Measurements from ENCODE around the gene DOK1. TPM values are rescaled to one million over a fixed set of nuclear protein-coding genes. Genes with fewer than 3 reads are reported as not detected.
A peak's percentile ranks its signal among the peaks of the same experiment; 100 is the strongest.

The DOK1 gene
- total RNA-seq, 6 experiments from 2014 or later: 17.3 to 38.4 (median 31.5) TPM

GRCh38 chr2:74514368-74515270, 39.9 kb upstream of the DOK1 start, which contains the start of gene TLX2:
TLX2 (plus strand) TSS chr2:74514450; CDS start chr2:74514807, 357 bp downstream.
- H3K36me3 Mint-ChIP-seq (ENCODE audit: low read depth): peaks cover 5% of the 10 kb centered on the region; the same call in 1 of the 2 replicates
- peak within 1 kb of the TSS; percentile 38; the same call in 1 of the 2 replicates for H3K4me3 Mint-ChIP-seq
- peaks cover 15% of the 10 kb centered on the region for H3K4me1 Mint-ChIP-seq (ENCODE audit: low read depth)
- H3K9me3 Mint-ChIP-seq: no peaks in the 10 kb centered on the region
- no peak for DNase-seq
- H3K27me3 Mint-ChIP-seq (ENCODE audit: insufficient read depth): peaks cover 46% of the 10 kb centered on the region
- no peak for TF ChIP-seq CTCF (IDR thresholded peaks at IDR 0.05)
- H3K27ac Mint-ChIP-seq: no peak within 1 kb of the TSS

- H3K9me3 Mint-ChIP-seq: no peaks in the 10 kb centered on the region
- H3K27me3 Mint-ChIP-seq (ENCODE audit: insufficient read depth): peaks cover 52% of the 10 kb centered on the region
- peaks cover 5% of the 10 kb centered on the region; the same call in 1 of the 2 replicates for H3K36me3 Mint-ChIP-seq (ENCODE audit: low read depth)
- no peak overlapping the region for H3K4me3 Mint-ChIP-seq
- no peak for DNase-seq
- H3K4me1 Mint-ChIP-seq (ENCODE audit: low read depth): peaks cover 12% of the 10 kb centered on the region
- TF ChIP-seq CTCF (IDR thresholded peaks at IDR 0.05): no peak
- H3K27ac Mint-ChIP-seq: no peak overlapping the region
Observed at GRCh38 chr2:74515271-74515980, 39.1 kb upstream of the DOK1 start.

GRCh38 chr2:74515981-74516633, 38.4 kb upstream of the DOK1 start:
- Mint-ChIP-seq H3K4me3 (no peak overlapping the region), H3K9me3 (no peaks in the 10 kb centered on the region), H3K27me3 (ENCODE audit: insufficient read depth) (peaks cover 55% of the 10 kb centered on the region), H3K27ac (no peak overlapping the region), H3K36me3 (ENCODE audit: low read depth) (peaks cover 5% of the 10 kb centered on the region; the same call in 1 of the 2 replicates), H3K4me1 (ENCODE audit: low read depth) (peaks cover 7% of the 10 kb centered on the region)
- TF ChIP-seq CTCF (IDR thresholded peaks at IDR 0.05): no peak
- DNase-seq: no peak

- no peak for DNase-seq
- H3K36me3 Mint-ChIP-seq (ENCODE audit: low read depth): peaks cover 5% of the 10 kb centered on the region; the same call in 1 of the 2 replicates
- H3K27me3 Mint-ChIP-seq (ENCODE audit: insufficient read depth): peaks cover 52% of the 10 kb centered on the region
- no peak overlapping the region for H3K27ac Mint-ChIP-seq
- H3K4me1 Mint-ChIP-seq (ENCODE audit: low read depth): peaks cover 2% of the 10 kb centered on the region
- no peaks in the 10 kb centered on the region for H3K9me3 Mint-ChIP-seq
- no peak overlapping the region for H3K4me3 Mint-ChIP-seq
- TF ChIP-seq CTCF (IDR thresholded peaks at IDR 0.05): no peak
Observed at GRCh38 chr2:74516650-74517049, 37.9 kb upstream of the DOK1 start.

GRCh38 chr2:74522516-74522915, 32.0 kb upstream of the DOK1 start:
- H3K27ac Mint-ChIP-seq: no peak overlapping the region
- no peaks in the 10 kb centered on the region for H3K9me3 Mint-ChIP-seq
- peaks cover 23% of the 10 kb centered on the region for H3K27me3 Mint-ChIP-seq (ENCODE audit: insufficient read depth)
- no peak for TF ChIP-seq CTCF (IDR thresholded peaks at IDR 0.05)
- H3K4me3 Mint-ChIP-seq: no peak overlapping the region
- H3K36me3 Mint-ChIP-seq (ENCODE audit: low read depth): peaks cover 19% of the 10 kb centered on the region
- peaks cover 2% of the 10 kb centered on the region; the same call in 1 of the 2 replicates for H3K4me1 Mint-ChIP-seq (ENCODE audit: low read depth)
- DNase-seq: no peak

Measured in HFFc6 (cell line).